CD1c-positive myeloid dendritic cell (primary cell): ENCODE results near the gene CDKL1.

Experiments used
- DNase-seq: peaks from one replicate; pipeline ENCODE4 v3.0.0-alpha.2; 2016; ENCODE audit errors: extremely low spot score

Gene CDKL1

DNA sequence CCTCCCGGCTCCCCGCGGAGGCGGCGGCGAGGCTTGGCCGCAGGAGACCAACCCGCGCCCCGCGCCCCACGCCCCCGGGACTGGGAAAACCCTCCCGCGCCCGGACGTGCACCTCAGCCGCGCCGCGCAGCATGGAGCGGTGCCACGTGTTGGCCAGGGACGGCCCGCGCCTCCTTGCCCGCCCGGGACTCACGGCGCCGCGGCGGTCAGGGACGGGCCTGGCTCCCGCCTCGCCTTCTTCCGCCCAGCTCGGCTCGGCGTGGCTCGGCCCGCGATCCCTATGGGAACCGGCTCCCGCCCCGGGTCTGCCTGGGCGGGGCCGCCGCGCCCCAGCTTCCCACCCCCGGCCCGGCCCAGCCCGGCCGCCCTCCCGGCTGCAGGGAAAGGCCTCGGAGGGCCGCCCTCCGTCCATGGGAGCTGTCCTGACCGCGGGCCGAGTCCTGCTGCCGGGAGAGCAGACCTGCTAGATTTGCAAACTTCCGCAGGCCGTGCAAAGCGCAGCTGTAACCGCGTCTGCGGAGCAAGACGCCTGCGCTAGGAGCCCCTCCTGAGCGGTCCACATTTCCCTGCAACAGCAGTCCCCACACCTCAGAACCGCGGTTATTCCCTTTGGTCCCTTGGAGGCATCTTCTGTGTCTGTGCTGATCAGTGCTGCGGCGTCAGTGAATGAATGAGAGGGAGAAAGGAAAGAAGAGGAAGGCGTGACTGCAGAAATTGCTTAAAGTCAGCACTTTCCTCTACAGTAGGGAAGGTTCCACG is at the start of gene CDKL1:
CDKL1 (minus strand) TSS at position 251 of the 759 bp plus-strand sequence. CDS start 1,013 bp downstream, outside the sequence.
- DNase-seq, result peak; percentile 78

DNA sequence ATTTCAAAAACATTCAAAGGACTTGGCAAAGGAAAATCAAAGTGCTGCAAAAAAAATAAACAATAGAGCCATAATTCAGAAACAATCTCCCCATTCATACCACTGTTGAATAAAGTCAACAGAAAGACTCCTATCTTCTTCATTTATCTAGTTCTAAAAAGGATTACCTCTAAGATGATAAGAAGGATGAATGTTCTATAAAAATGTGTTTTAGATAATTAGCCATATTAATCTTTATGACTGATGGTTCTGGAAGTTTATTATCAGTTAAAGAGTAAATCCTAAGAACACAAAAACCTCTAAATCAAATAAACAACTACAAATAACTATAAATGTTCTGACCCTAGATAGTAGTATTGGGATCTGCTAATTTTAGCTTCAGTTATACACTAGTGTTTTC is 37.8 kb upstream of the CDKL1 start:
- no peak for DNase-seq

DNA sequence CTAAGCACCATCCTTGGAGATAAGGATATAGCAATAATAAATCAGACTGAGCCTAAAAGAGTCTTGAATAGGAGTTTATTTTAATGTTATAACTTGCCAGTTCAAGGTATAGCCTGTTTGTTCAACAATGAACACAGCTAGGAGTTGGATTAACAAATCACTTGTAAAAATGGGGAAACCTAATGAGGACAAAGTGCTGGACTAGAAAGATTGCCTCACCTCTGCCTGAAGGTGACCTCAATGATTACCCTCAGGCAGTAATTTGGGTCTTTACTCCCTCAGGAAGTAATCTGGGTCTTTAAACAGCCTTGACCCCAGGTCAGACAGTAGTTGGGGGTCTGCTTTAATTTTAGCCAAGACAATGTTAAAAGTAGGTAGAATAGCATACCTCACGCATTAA is 35.5 kb upstream of the CDKL1 start:
- DNase-seq, result no peak

DNA sequence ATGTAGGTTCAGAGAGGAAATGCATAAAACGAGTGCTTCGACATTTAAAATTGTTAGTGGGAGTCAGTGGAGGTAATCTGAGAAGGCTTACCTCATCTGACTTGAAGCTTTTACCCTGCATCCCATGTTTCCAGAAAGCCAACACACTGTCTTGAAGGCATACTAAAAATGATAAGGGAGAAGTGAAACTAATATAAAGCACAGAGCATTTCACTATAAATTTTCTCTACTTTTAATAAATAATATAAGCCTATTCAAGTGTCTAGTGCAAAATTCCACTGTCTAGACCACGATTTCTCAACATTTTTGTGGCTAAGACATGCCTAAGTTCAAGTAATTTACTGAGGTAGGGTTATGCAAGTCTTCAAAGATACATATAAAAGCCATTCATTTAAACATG is 29.1 kb upstream of the CDKL1 start:
- no peak for DNase-seq

DNA sequence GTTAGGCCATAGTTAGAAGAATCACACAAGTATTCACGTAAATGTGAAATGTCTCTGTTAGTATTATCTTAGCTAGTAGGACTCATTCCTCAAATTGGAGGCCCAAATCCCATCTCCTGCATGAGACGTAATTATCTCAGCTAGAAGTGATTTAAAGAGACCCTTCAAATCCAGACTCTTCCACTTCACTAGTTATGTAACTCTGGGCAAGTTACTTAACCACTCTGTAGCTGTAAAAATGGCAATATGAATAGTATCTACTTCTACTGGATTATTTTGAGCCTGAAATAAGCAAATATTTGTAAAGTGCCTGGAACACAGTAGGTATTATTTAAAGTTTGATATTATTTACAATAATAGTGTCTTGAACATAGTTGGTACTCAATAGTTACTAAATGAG is 28.4 kb upstream of the CDKL1 start:
- no peak for DNase-seq

DNA sequence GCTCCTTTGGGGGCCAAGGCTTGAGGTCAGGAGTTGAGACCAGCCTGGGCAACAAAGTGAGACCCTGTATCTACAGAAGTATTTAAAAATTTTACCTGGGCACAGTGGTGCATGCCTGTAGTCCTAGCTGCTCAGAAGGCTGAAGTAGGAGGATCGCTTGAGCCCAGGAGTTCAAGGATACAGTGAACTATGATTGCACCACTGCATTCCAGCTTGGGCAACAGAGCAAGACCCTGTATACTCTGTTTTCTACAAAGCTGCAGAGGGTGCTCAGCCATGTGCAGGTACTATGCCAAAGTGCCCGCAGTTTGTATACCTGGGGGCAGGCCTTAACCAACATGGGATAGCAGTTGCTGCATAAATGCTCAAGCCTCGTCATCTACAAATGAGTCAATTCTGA is 26.8 kb upstream of the CDKL1 start:
- DNase-seq, result no peak

DNA sequence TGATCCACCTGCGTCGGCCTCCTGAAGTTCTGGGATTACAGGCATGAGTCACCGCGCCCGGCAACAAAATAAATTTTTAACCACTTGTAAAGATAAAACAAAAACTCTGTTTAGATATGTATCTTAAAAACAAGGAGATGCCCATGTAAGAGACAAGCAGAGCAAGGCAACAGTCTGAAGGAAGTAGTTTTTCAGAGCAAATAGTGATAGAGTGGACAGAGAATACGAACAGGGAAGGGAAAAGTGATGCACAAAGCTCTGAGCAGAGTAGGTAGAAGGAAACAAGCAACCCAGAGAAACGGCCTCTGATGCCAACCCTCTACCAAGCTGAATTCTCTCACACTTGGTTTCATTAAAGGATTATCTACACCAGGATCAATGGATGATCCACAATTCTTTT is 24.8 kb upstream of the CDKL1 start:
- no peak for DNase-seq

DNA sequence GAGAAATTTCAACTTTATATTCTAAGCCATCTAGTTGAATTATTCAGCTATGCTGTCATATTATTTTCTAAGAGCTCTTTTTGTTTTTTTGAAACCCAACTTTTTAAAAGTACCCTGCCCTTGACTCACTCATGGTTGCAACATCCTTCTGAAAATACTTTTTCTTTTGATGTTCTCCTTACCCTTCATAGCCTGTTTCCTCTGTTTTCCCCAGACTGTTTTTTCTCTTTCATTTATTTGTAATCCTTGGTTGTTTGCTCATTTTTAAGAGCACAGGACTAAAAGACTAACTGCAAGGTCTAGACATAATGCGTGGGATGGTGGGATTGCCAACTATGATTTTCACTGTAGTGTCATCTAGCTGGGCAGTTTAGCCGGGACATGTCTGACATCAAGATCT is 21.2 kb upstream of the CDKL1 start:
- no peak for DNase-seq

DNA sequence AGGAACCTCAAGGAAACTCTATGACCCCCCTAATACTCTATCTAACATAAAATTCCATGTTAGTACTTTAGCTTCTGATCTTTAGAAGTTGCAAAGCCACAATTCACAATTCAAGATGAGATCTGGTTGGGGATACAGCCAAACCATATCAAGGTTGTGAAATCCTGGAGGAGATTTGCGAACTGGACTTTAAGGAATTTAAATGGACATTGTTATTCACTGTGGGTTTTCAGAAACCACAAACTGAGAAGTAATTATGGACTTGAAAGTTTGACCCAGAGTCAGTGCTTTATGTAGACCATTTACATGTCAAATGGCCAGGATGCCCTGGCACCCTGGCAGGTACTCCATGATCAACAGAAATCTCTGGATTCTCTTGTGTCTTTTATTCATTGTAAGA is 14.2 kb upstream of the CDKL1 start:
- no peak for DNase-seq

DNA sequence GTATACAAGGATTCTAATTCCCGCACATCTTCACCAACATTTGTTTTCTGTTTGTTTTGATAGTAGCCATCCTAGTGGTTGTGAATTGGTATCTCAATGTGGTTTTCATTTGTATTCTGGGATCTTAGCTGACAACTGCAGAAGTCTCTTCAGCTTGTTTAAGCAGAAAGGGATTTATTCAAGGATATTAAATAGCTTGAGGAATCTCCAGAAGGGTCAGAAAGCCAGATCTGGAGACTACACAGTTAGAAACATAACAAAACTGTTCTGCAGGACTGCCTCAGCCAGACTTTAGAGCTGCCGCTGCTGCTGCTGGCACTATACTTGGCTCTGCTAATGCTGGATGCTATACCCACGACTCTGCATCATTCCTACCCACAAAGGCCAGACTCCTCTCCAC is 13.4 kb upstream of the CDKL1 start:
- no peak for DNase-seq

DNA sequence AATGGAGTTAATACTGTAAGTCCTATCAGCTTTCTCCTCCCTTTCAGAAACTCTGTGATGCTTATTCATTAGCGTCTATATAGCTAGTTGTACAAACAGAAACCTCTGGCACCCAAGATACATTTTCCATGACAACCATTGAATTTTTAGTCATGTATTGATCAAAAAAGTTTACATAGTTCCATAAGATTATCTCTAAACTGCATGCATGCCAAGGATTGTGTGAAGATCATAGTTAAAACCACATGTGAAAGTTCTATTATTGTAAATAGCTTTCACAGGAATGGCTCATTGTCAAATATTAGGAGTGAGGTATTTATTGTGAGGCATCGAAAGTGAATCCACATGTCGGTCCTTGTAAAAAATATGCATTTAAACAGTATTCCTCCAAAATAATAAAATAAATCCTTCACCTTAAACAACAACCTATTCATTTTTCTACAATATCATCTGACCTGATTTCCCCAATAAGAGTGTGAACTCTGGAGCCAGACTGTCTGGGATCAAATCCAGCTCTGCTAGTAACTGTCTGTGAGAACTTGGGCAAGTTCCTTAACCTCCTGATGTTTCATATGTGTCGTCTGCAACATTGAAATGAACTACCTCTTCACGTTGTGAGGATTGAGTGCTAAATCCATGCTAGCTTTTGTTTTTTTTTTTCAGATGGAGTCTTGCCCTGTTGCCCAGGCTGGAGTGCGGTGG is 10.6 kb upstream of the CDKL1 start:
- DNase-seq, result no peak

DNA sequence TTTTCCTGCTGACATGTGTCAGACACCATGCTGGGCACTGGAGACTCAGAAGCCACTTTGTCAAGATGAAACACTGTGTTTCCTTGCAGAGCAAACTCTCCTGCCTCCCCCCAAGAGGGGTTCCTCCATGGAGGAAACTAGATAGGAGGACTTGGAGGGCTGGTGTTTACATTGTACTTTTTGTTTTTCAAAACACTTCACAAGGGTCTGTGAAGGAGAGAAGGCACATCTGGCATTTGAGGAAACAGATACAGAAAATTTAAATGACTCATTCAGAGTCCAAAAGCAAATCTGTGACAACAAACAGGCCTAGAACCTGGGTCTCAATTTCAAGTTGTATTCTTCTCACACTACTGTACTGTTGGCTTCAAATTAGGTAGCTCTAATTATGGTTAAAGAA is 6.7 kb upstream of the CDKL1 start:
- DNase-seq, result no peak

DNA sequence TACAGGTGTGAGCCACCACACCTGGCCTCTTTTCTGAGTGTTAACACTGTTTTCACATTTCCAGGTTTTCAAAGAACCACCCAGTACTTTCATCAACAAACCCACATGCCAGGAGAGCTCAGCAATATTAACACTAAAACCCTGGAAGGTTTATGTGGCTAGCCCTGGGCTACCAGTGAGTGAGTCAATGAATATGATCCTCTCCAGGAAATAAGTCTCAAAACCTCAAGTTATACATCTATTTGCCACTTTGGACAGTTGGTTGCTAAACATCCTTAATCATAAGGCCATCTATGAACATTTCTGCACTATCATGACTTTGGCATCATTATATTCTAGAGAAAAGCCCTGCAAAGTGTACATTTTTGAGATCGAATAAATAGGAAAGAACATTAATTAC is 6.3 kb upstream of the CDKL1 start:
- DNase-seq, result no peak

DNA sequence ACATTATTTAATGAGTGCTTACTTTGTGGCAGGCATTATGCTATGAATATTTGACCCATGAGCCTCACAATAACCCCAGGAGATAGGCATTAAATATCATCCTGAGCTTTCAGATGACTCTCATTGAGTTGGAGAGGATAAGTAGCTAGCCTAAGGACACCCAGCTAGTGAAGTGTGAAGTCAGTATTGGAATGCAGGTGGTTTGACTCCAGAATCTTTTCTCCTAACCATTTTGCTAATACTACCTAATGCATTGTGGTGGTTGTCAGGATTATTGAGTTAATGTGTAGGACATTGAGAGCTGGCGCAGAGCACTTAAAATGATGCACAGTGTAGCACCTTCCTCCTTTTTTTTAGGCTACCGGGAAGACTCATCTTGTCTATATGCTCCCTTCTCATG is 3.8 kb upstream of the CDKL1 start:
- DNase-seq, result no peak

DNA sequence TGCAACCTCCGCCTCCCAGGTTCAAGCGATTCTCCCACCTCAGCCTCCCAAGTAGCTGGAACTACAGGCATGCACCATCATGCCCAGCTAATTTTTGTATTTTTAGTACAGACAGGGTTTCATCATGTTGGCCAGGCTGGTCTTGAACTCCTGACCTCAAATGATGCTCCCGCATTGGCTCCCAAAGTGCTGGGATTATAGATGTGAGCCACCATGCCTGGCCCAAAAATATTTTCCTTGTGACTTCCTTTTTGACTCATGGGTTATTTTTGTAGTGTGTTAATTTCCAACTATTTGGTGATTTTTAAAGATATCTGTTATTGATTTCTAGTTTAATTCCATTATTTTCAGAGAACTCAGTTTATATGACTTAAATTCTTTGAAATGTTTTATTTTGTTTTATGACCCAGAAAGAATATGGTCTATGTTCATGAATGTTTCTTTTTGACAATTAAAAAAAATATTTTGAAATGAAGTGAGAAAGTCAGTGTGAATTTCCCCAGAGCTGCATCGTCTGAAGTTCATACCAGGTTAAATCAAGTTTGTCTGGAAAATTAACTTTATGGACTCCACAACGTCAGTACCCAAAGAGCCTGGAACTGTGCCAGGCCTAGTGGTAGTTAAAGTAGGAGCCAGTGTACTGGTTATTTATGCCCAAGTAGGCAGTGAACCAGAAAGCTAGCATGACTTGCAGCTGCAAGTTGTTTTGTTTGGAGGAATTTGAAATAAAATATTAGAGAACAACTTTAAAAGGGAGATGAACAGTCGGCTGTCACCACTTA is 2.8 kb upstream of the CDKL1 start:
- DNase-seq, result no peak

DNA sequence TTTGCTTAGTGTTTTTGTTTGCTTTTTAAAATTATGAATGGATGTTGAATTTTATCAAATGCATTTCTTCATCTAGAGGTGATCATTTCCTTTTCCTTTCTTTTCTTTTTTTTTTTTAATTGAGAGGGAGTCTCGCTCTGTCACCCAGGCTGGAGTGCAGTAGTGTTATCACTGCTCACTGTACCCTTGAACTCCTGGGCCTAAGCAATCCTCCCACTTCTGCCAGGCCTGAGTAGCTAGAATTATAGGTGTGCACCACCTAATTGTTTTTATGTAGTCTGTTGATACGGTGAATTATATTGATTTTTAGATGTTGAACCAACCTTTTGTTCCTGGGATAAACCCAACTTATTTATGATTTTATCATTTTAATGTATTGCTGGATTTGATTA is 1.5 kb upstream of the CDKL1 start:
- DNase-seq, result no peak

DNA sequence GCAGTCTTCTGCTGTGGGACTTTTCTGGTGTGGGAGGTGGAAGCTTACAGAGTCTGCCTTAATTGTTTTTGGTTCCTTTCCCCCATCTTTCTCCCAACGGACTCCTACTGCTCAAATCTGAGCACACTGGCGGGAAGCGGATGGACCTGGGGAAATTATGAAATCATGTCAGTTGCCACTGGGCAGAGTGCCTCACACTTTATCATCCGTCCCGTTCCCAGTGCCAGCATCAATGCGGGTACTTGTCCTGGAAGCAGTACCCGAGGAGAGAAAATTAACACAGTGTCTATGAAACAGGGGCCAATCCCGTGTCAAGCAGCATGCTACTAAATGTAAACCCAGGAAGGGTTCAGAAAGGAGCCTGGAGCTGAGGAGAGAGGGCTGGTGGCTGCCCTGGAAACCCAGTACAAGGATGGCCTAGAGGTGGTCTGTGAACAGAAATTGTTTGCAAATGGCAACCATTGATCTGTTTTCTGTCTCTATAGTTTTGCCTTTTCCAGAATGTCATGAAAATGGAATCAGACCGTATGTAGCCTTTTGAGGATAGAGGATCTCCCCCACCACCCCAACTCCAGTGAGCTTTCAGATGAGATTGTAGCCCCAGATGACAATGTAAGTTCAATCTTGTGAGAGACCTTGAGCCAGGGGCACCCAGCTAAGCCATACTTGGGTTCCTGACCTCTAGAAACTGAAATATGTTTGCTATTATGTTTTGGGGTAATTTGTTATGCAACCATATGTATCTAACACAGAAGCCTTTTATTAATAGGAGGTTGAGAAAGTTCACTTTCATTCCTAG is 908 bp upstream of the CDKL1 start:
- no peak for DNase-seq

DNA sequence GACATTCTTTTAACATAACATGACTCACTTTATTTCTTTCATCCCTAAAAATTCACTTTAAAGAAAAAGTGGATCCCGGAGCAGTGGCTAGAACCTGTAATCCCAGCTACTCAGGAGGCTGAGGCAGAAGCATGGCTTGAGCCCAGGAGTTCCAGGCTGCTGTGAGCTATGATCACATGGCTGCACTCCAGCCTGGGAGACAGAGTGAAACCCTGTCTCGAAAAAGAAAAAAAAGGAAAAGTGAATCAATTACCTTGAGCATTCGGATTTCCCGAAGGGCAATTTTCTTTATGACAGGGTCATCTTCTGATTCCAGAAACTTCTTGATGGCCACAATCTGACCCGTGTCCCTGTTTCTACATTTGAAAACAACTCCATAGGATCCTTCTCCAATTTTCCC is 1.2 kb downstream of the CDKL1 start:
- DNase-seq, result no peak

DNA sequence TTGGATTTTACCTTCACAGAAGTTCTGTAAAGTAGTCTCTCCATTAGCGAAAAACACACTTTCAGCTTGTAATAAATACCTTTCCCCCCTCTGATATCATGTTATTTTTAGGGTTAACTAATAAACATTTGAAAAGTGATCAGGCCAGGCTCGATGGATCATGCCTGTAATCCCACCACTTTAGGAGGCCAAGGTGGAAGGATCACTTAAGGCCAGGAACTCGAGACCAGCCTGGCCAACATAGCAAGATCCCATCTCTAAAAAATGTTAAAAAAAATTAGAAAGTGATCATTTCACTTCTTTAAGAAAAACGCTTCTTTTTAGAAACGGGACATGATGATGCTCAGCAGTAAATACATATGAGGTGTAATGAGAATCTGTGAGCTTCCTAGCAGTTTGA is 2.0 kb downstream of the CDKL1 start:
- DNase-seq, result no peak

DNA sequence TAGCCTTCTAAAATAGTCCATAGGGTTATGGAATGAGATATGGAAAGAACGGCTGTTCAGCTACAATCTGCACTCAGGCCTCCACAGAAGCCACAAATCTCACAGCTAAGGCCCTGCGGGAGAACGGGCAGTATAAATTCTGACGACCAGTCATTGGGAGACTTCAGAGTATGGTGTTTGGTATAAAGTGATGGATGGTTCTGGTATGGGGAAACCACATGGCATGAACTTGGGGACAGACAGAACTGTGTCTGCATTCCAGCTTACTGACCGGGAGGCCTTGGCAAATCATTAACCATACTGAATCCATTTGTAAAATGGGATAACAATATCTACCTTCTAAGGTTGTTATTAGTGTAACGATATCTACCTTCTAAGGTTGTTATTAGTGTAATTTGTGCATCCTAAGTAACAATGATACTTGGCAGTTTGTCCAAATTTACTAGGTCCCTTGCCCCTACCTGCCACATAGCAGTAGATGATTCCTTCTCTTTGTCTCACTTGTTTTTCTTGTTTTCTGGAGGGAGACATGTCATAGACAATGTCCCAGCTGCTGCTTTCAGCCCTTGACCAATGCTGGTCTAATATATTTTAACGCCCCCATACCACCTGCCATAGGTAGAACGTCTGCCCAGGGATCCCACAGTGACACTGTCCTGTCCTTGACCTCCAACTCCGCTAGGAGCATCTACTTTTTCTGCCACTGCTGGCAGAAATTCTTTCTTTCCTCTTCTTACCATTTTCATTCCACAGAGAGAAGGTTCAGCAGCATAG is 6.8 kb downstream of the CDKL1 start:
- DNase-seq, result no peak

DNA sequence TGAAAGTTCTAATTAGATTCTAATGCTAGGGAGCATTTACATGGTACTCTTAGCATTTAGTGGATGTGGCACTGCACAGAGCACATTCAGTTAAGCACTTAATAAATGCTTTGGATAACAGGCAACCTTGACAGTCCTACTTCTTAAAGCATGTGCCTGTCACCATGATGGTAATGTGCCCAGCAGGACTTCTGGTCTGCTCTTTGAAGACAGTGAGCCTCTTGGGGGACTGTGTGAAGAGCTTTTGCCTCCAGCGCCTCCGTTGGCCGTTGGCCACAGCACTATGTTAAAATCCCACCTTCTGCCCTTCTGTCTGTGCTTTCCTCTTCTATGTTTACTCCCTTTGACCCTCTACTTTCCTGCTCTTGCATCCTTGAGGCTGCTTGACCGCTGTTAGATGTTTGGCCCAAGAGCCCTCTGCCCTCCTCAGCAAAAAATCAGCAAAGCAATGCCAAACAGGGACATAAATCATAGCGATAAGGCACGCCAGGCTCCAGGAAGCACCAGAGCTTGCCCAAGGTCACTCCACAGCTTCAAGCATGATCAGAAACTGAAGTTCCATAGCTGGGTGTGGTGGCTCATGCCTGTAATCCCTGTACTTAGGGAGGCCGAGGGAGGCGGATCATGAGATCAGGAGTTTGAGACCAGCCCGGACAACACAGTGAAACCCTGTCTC is 8.3 kb downstream of the CDKL1 start:
- no peak for DNase-seq
